Suppressor macrophage treated with lipopolysaccharide for 4 hours (primary cell): Measurements from ENCODE around the gene MYL12B.
"Not testable (repeated sequence)": the region's sequence is repeated elsewhere in the genome, so short reads cannot be mapped to it uniquely, and the experiment has no call there.

ENCODE experiments used
- DNase-seq: peaks from one replicate; pipeline ENCODE4 v3.0.0-alpha.2; 2020

MYL12B gene

GRCh38 chr18:3261373-3262233 lies at the start of gene MYL12B:
MYL12B (plus strand) TSS chr18:3262133; CDS start chr18:3272899, 10,766 bp downstream.
- DNase-seq: peak; percentile 90

GRCh38 chr18:3212657-3213056 lies 49.3 kb upstream of the MYL12B start:
- no peak for DNase-seq

GRCh38 chr18:3213300-3214059 lies 48.5 kb upstream of the MYL12B start:
- no peak for DNase-seq

GRCh38 chr18:3214855-3215637 lies 46.9 kb upstream of the MYL12B start:
- no peak for DNase-seq

- no peak for DNase-seq
Measured at GRCh38 chr18:3216987-3217386, 44.9 kb upstream of the MYL12B start.

GRCh38 chr18:3217948-3218647 lies 43.8 kb upstream of the MYL12B start:
- no peak for DNase-seq

- DNase-seq: no peak
Measured at GRCh38 chr18:3218819-3219218, 43.1 kb upstream of the MYL12B start.

GRCh38 chr18:3219241-3219630 lies 42.7 kb upstream of the MYL12B start:
- no peak for DNase-seq

GRCh38 chr18:3219631-3220335 lies 42.1 kb upstream of the MYL12B start, which contains the start of gene MYOM1:
MYOM1 (minus strand) TSS chr18:3219968; CDS start chr18:3215223, 4,745 bp downstream.
- no peak for DNase-seq

GRCh38 chr18:3220868-3221267 lies 41.1 kb upstream of the MYL12B start:
- not testable (repeated sequence) for DNase-seq

- no peak for DNase-seq
Measured at GRCh38 chr18:3221496-3221895, 40.4 kb upstream of the MYL12B start.

- DNase-seq: no peak
Measured at GRCh38 chr18:3223356-3223755, 38.6 kb upstream of the MYL12B start.

- DNase-seq: no peak
Measured at GRCh38 chr18:3224223-3224622, 37.7 kb upstream of the MYL12B start.

- DNase-seq: no peak
Measured at GRCh38 chr18:3225588-3225987, 36.3 kb upstream of the MYL12B start.

- no peak for DNase-seq
Measured at GRCh38 chr18:3226048-3226447, 35.9 kb upstream of the MYL12B start.

GRCh38 chr18:3230401-3231334 lies 31.3 kb upstream of the MYL12B start:
- DNase-seq: peak; percentile 52

- no peak for DNase-seq
Measured at GRCh38 chr18:3233004-3233403, 28.9 kb upstream of the MYL12B start.

GRCh38 chr18:3233433-3234168 lies 28.3 kb upstream of the MYL12B start:
- DNase-seq: no peak

GRCh38 chr18:3234457-3234856 lies 27.5 kb upstream of the MYL12B start:
- DNase-seq: no peak

- DNase-seq: no peak
Measured at GRCh38 chr18:3235846-3236245, 26.1 kb upstream of the MYL12B start.
